ENCODE results near the gene SLC6A20. TPM values are rescaled to one million over a fixed set of nuclear protein-coding genes. Genes with fewer than 3 reads are reported as not detected.

Gene SLC6A20
- total RNA-seq, 2 experiments from 2014 or later, result not detected

- H3K27ac ChIP-seq (ENCODE audit: low read depth in 1 of 2, low read length in 2 of 2), result no peak overlapping the region
- ChIA-PET CTCF (no interaction called here), POLR2A (no interaction called here)
- no peak for TF ChIP-seq CTCF (IDR thresholded peaks at IDR 0.05)
- H3K9me3 ChIP-seq (ENCODE audit: control insufficient read depth in 1 of 2, insufficient read depth in 1 of 2, low read length in 2 of 2), result no peaks in the 10 kb centered on the region
- H3K4me3 ChIP-seq (ENCODE audit: low read length), result no peak overlapping the region
- ATAC-seq (ENCODE audit: poor library complexity), result no peak
- no peaks in the 10 kb centered on the region for H3K4me1 ChIP-seq (ENCODE audit: insufficient read depth, low read length)
- intact Hi-C loops (cut with DNase I, micrococcal nuclease), result no loop called here
- no peaks in the 10 kb centered on the region for H3K9me3 Mint-ChIP-seq
- H3K4me1 Mint-ChIP-seq (ENCODE audit: low read depth), result no peaks in the 10 kb centered on the region
- no peak overlapping the region for H3K4me3 Mint-ChIP-seq
- no peaks in the 10 kb centered on the region for H3K27me3 ChIP-seq (ENCODE audit: control insufficient read depth in 1 of 2, insufficient read depth in 2 of 2, low read length in 2 of 2)
- peaks cover 41% of the 10 kb centered on the region for H3K36me3 ChIP-seq (ENCODE audit: insufficient read depth, low read length)
- no peak for DNase-seq
- H3K36me3 Mint-ChIP-seq (ENCODE audit: low read depth), result peaks cover 43% of the 10 kb centered on the region
- H3K27ac Mint-ChIP-seq, result no peak overlapping the region
- H3K27me3 Mint-ChIP-seq, result no peaks in the 10 kb centered on the region
Observed at GRCh38 chr3:45748068-45748467, 48.3 kb downstream of the SLC6A20 start.

- TF ChIP-seq CTCF (IDR thresholded peaks at IDR 0.05), result no peak
- ATAC-seq (ENCODE audit: poor library complexity), result no peak
- peaks cover 50% of the 10 kb centered on the region for H3K36me3 Mint-ChIP-seq (ENCODE audit: low read depth)
- Histone ChIP-seq H3K4me3 (ENCODE audit: low read length) (no peak overlapping the region), H3K9me3 (ENCODE audit: control insufficient read depth in 1 of 2, insufficient read depth in 1 of 2, low read length in 2 of 2) (no peaks in the 10 kb centered on the region), H3K36me3 (ENCODE audit: insufficient read depth, low read length) (peaks cover 51% of the 10 kb centered on the region), H3K27ac (ENCODE audit: low read depth in 1 of 2, low read length in 2 of 2) (no peak overlapping the region), H3K4me1 (ENCODE audit: insufficient read depth, low read length) (no peaks in the 10 kb centered on the region), H3K27me3 (ENCODE audit: control insufficient read depth in 1 of 2, insufficient read depth in 2 of 2, low read length in 2 of 2) (no peaks in the 10 kb centered on the region)
- no peaks in the 10 kb centered on the region for H3K27me3 Mint-ChIP-seq
- ChIA-PET CTCF (no interaction called here), POLR2A (no interaction called here)
- H3K4me1 Mint-ChIP-seq (ENCODE audit: low read depth), result peaks cover 5% of the 10 kb centered on the region
- H3K9me3 Mint-ChIP-seq, result no peaks in the 10 kb centered on the region
- no peak overlapping the region for H3K27ac Mint-ChIP-seq
- no peak for DNase-seq
- intact Hi-C loops (cut with DNase I, micrococcal nuclease), result no loop called here
- H3K4me3 Mint-ChIP-seq, result no peak overlapping the region
Observed at GRCh38 chr3:45746777-45747622, 49.3 kb downstream of the SLC6A20 start.

GRCh38 chr3:45746165-45746776 is 50.1 kb downstream of the SLC6A20 start:
- no peak for TF ChIP-seq CTCF (IDR thresholded peaks at IDR 0.05)
- Mint-ChIP-seq H3K36me3 (ENCODE audit: low read depth) (peaks cover 57% of the 10 kb centered on the region), H3K9me3 (no peaks in the 10 kb centered on the region), H3K27me3 (no peaks in the 10 kb centered on the region), H3K4me1 (ENCODE audit: low read depth) (peaks cover 12% of the 10 kb centered on the region), H3K27ac (no peak overlapping the region), H3K4me3 (no peak overlapping the region)
- ChIA-PET POLR2A (no interaction called here), CTCF (no interaction called here)
- Histone ChIP-seq H3K27ac (ENCODE audit: low read depth in 1 of 2, low read length in 2 of 2) (no peak overlapping the region), H3K9me3 (ENCODE audit: control insufficient read depth in 1 of 2, insufficient read depth in 1 of 2, low read length in 2 of 2) (no peaks in the 10 kb centered on the region), H3K36me3 (ENCODE audit: insufficient read depth, low read length) (peaks cover 53% of the 10 kb centered on the region), H3K4me1 (ENCODE audit: insufficient read depth, low read length) (peaks cover 6% of the 10 kb centered on the region), H3K4me3 (ENCODE audit: low read length) (no peak overlapping the region), H3K27me3 (ENCODE audit: control insufficient read depth in 1 of 2, insufficient read depth in 2 of 2, low read length in 2 of 2) (no peaks in the 10 kb centered on the region)
- ATAC-seq (ENCODE audit: poor library complexity), result no peak
- DNase-seq, result no peak
- intact Hi-C loops (cut with DNase I, micrococcal nuclease), result no loop called here

Measured in CD4-positive, alpha-beta T cell (primary cell).